ENCODE results near the gene MOV10.

- TF ChIP-seq EP300 (IDR thresholded peaks at IDR 0.05), result no peak
- no peak for TF ChIP-seq POLR2AphosphoS5 (IDR thresholded peaks at IDR 0.05)
- no peak for TF ChIP-seq POLR2A (IDR thresholded peaks at IDR 0.05)
These were observed 7.5 kb upstream of the MOV10 start for GRCh38 chr1:112666946-112667345.
